HTR-8/SVneo (cell line): ENCODE results near the gene ANXA7.
"Not testable (repeated sequence)": the region's sequence is repeated elsewhere in the genome, so short reads cannot be mapped to it uniquely, and the experiment has no call there.

Source experiments
- DNase-seq: peaks from one replicate; pipeline ENCODE4 v3.0.0; 2011; ENCODE audit warnings: low spot score, mixed read lengths; ENCODE audit not compliant: insufficient read length
- FAIRE-seq: peaks from 2 replicates; lab custom pipeline; 2011; peaks lifted over from hg19 to GRCh38; lab: Jason Lieb, UNC

ANXA7 gene

GRCh38 chr10:73408978-73409521 is 4.8 kb downstream of the ANXA7 start:
- FAIRE-seq (no peak), DNase-seq (no peak)

- DNase-seq (no peak), FAIRE-seq (no peak)
Observed at GRCh38 chr10:73408061-73408460, 5.8 kb downstream of the ANXA7 start.

- no peak for FAIRE-seq
Observed at GRCh38 chr10:73407495-73407894, 6.4 kb downstream of the ANXA7 start.

GRCh38 chr10:73406846-73407245 is 7.0 kb downstream of the ANXA7 start:
- FAIRE-seq (peak; percentile 9), DNase-seq (no peak)

More at GRCh38 chr10:73407495-73407894, 6.4 kb downstream of the ANXA7 start:
- DNase-seq: no peak

GRCh38 chr10:73405556-73405955 is 8.3 kb downstream of the ANXA7 start:
- FAIRE-seq (no peak), DNase-seq (no peak)

GRCh38 chr10:73404690-73405089 is 9.2 kb downstream of the ANXA7 start:
- no peak for FAIRE-seq
- no peak for DNase-seq

GRCh38 chr10:73401636-73402035 is 12.2 kb downstream of the ANXA7 start:
- FAIRE-seq: no peak
- no peak for DNase-seq

- DNase-seq (no peak), FAIRE-seq (no peak)
Observed at GRCh38 chr10:73399063-73399462, 14.8 kb downstream of the ANXA7 start.

- FAIRE-seq (no peak), DNase-seq (no peak)
Observed at GRCh38 chr10:73398024-73398423, 15.8 kb downstream of the ANXA7 start.

- FAIRE-seq: not testable (repeated sequence)
Observed at GRCh38 chr10:73394325-73394724, 19.5 kb downstream of the ANXA7 start.

GRCh38 chr10:73388228-73388627 is 25.6 kb downstream of the ANXA7 start:
- FAIRE-seq (no peak), DNase-seq (no peak)

More at GRCh38 chr10:73394325-73394724, 19.5 kb downstream of the ANXA7 start:
- not testable (repeated sequence) for DNase-seq

GRCh38 chr10:73386583-73386982 is 27.3 kb downstream of the ANXA7 start:
- FAIRE-seq (no peak), DNase-seq (no peak)

- no peak for FAIRE-seq
- no peak for DNase-seq
Observed at GRCh38 chr10:73379064-73379748, 34.7 kb downstream of the ANXA7 start.

- DNase-seq (no peak), FAIRE-seq (no peak)
Observed at GRCh38 chr10:73376679-73377078, 37.2 kb downstream of the ANXA7 start.

GRCh38 chr10:73368238-73368637 is 45.6 kb downstream of the ANXA7 start:
- DNase-seq (no peak), FAIRE-seq (no peak)

GRCh38 chr10:73366381-73367298 is 47.2 kb downstream of the ANXA7 start:
- no peak for FAIRE-seq
- no peak for DNase-seq

GRCh38 chr10:73364964-73365363 is 48.9 kb downstream of the ANXA7 start:
- FAIRE-seq (no peak), DNase-seq (no peak)

GRCh38 chr10:73359492-73359891 is 54.4 kb downstream of the ANXA7 start:
- DNase-seq (no peak), FAIRE-seq (no peak)

- FAIRE-seq (peak; percentile 92), DNase-seq (peak; percentile 96)
Observed at GRCh38 chr10:73358331-73359279, 55.3 kb downstream of the ANXA7 start, which contains the start of gene CFAP70. CFAP70 (minus strand) TSS chr10:73358864; CDS start chr10:73354796, 4,068 bp downstream.

GRCh38 chr10:73357821-73358220 is 56.0 kb downstream of the ANXA7 start:
- DNase-seq (no peak), FAIRE-seq (no peak)
